Activated T-cell treated with anti-CD3 and anti-CD28 coated beads for 48 hours (primary cell): ENCODE results near the gene NCAN.

Experiments
- DNase-seq: peaks from one replicate; pipeline ENCODE4 v3.0.0-alpha.2; 2020; ENCODE audit warnings: low read depth

The NCAN gene

GRCh38 chr19:19261350-19262189, 49.8 kb downstream of the NCAN start:
- no peak for DNase-seq

- DNase-seq: no peak
Measured at GRCh38 chr19:19262190-19263057, 50.7 kb downstream of the NCAN start.

GRCh38 chr19:19263886-19264487, 52.2 kb downstream of the NCAN start:
- no peak for DNase-seq

GRCh38 chr19:19267305-19267704, 55.5 kb downstream of the NCAN start:
- no peak for DNase-seq

GRCh38 chr19:19268453-19269385, 57.0 kb downstream of the NCAN start:
- DNase-seq: no peak

- no peak for DNase-seq
Measured at GRCh38 chr19:19269952-19270694, 58.4 kb downstream of the NCAN start.

GRCh38 chr19:19270749-19271571, 59.2 kb downstream of the NCAN start:
- DNase-seq: no peak

GRCh38 chr19:19271828-19272599, 60.3 kb downstream of the NCAN start:
- no peak for DNase-seq

- no peak for DNase-seq
Measured at GRCh38 chr19:19274146-19274545, 62.4 kb downstream of the NCAN start.

GRCh38 chr19:19274716-19275565, 63.2 kb downstream of the NCAN start:
- no peak for DNase-seq

- DNase-seq: no peak
Measured at GRCh38 chr19:19276386-19276785, 64.6 kb downstream of the NCAN start.

GRCh38 chr19:19276851-19277250, 65.1 kb downstream of the NCAN start:
- no peak for DNase-seq

GRCh38 chr19:19278315-19278714, 66.6 kb downstream of the NCAN start:
- DNase-seq: no peak

- no peak for DNase-seq
Measured at GRCh38 chr19:19279062-19279612, 67.4 kb downstream of the NCAN start.

GRCh38 chr19:19279853-19280252, 68.1 kb downstream of the NCAN start:
- DNase-seq: no peak

- no peak for DNase-seq
Measured at GRCh38 chr19:19280561-19280960, 68.8 kb downstream of the NCAN start.

- no peak for DNase-seq
Measured at GRCh38 chr19:19285686-19286085, 73.9 kb downstream of the NCAN start.

- no peak for DNase-seq
Measured at GRCh38 chr19:19292607-19293006, 80.8 kb downstream of the NCAN start.
